CD14-positive monocyte (primary cell): Measurements from ENCODE around the gene KCNB1. TPM values are rescaled to one million over a fixed set of nuclear protein-coding genes. Genes with fewer than 3 reads are reported as not detected.

Experiments used
- DNase-seq, 3 donors: peaks; one replicate each; pipeline ENCODE4 v3.0.0-alpha.2; 2011 to 2022
- H2AFZ ChIP-seq: 2 replicates; pipeline ENCODE4 v1.6.0; 2012; ENCODE audit warnings: mild to moderate bottlenecking, low read depth, low read length, inconsistent platforms; ENCODE audit not compliant: insufficient read depth, poor library complexity, severe bottlenecking
- H3K27ac ChIP-seq, 2 donors: 1 replicate in 1 of 2; 2 replicates in 1 of 2; pipeline ENCODE4 v1.5.1; 2012 to 2013; ENCODE audit warnings: low read length in 2 of 2, control low read depth in 1 of 2, inconsistent platforms in 1 of 2, low read depth in 1 of 2, mild to moderate bottlenecking in 1 of 2
- H3K27me3 ChIP-seq, 2 donors: one replicate each; pipeline versions ENCODE4 v1.6.0 to v1.6.1; 2011 to 2013; ENCODE audit warnings: low read length in 2 of 2; ENCODE audit not compliant: control insufficient read depth in 2 of 2, insufficient read depth in 2 of 2
- H3K36me3 ChIP-seq, 2 donors: replicated peaks in 1 of 2; 1 replicate in 1 of 2; 2 replicates in 1 of 2; pipeline versions ENCODE4 v1.5.1 to v1.6.1; 2012 to 2013; ENCODE audit warnings: low read length in 2 of 2, control low read depth in 1 of 2, inconsistent platforms in 1 of 2, mild to moderate bottlenecking in 1 of 2; ENCODE audit not compliant: insufficient read depth in 2 of 2, control insufficient read depth in 1 of 2
- H3K4me1 ChIP-seq, 2 donors: 1 replicate in 1 of 2; 2 replicates in 1 of 2; pipeline versions ENCODE4 v1.5.1 to v1.6.1; 2012 to 2013; ENCODE audit warnings: low read length in 2 of 2, control low read depth in 1 of 2, inconsistent platforms in 1 of 2, mild to moderate bottlenecking in 1 of 2, moderate library complexity in 1 of 2; ENCODE audit not compliant: insufficient read depth in 2 of 2, control insufficient read depth in 1 of 2
- H3K4me2 ChIP-seq: replicated peaks from 2 replicates; pipeline ENCODE3; 2012; ENCODE audit warnings: low read length, moderate library complexity, mild to moderate bottlenecking; ENCODE audit not compliant: poor library complexity, severe bottlenecking; ENCODE audit errors: extremely low read depth
- H3K4me3 ChIP-seq, 3 experiments: fragments of 200-600 bp in 1 of 3; sonication (generic) in 1 of 3; replicated peaks in 1 of 3; 1 replicate in 2 of 3; 2 replicates in 1 of 3; pipeline ENCODE4 v1.5.1; 2011 to 2013; ENCODE audit warnings: low read length in 3 of 3, mild to moderate bottlenecking in 3 of 3, control low read depth in 2 of 3, low read depth in 2 of 3, inconsistent platforms in 1 of 3, moderate library complexity in 1 of 3
- H3K79me2 ChIP-seq: 2 replicates; pipeline ENCODE4 v1.6.0; 2012; ENCODE audit warnings: mild to moderate bottlenecking, control low read depth, inconsistent platforms, low read length, moderate library complexity; ENCODE audit not compliant: insufficient read depth
- H3K9ac ChIP-seq: 2 replicates; pipeline ENCODE4 v1.6.0; 2017; ENCODE audit warnings: low read length, mild to moderate bottlenecking; ENCODE audit not compliant: insufficient read depth, poor library complexity, severe bottlenecking
- H3K9me3 ChIP-seq, 2 donors: replicated peaks in 1 of 2; 1 replicate in 1 of 2; 2 replicates in 1 of 2; pipeline versions ENCODE4 v1.5.1 to v1.6.1; 2012 to 2013; ENCODE audit warnings: low read length in 2 of 2, control low read depth in 1 of 2; ENCODE audit not compliant: control insufficient read depth in 1 of 2, insufficient read depth in 1 of 2
- H4K20me1 ChIP-seq: 2 replicates; pipeline ENCODE4 v1.6.0; 2012; ENCODE audit warnings: mild to moderate bottlenecking, low read length, control low read depth, moderate library complexity; ENCODE audit not compliant: insufficient read depth
- H3K27ac Mint-ChIP-seq, 7 donors: one replicate each; pipeline ENCODE4 v1.8.0; 2020; ENCODE audit warnings: mild to moderate bottlenecking in 7 of 7, mixed read lengths in 7 of 7, moderate library complexity in 6 of 7, inconsistent platforms in 2 of 7
- H3K27me3 Mint-ChIP-seq, 3 donors: one replicate each; pipeline ENCODE4 v1.8.0; 2021 to 2022; ENCODE audit warnings: low read depth in 3 of 3, mild to moderate bottlenecking in 3 of 3, mixed read lengths in 3 of 3, moderate library complexity in 3 of 3, inconsistent platforms in 1 of 3
- H3K36me3 Mint-ChIP-seq, 2 donors: one replicate each; pipeline ENCODE4 v1.8.0; 2020; ENCODE audit warnings: mixed read lengths in 2 of 2, inconsistent platforms in 1 of 2, mild to moderate bottlenecking in 1 of 2
- H3K4me1 Mint-ChIP-seq: one replicate; pipeline ENCODE4 v1.8.0; 2020; ENCODE audit warnings: mild to moderate bottlenecking, mixed read lengths
- H3K4me3 Mint-ChIP-seq, 2 donors: one replicate each; pipeline ENCODE4 v1.8.0; 2020; ENCODE audit warnings: mild to moderate bottlenecking in 2 of 2, mixed read lengths in 2 of 2, moderate library complexity in 1 of 2
- H3K9me3 Mint-ChIP-seq, 7 donors: one replicate each; pipeline ENCODE4 v1.8.0; 2020 to 2022; ENCODE audit warnings: mixed read lengths in 7 of 7, mild to moderate bottlenecking in 6 of 7, moderate library complexity in 6 of 7, inconsistent platforms in 2 of 7
- WGBS: methylation state at CpG from one replicate; pipeline ENCODE4 v1.1.5; 2013; ENCODE audit warnings: missing lambda C conversion rate; ENCODE audit not compliant: insufficient coverage; 5-methylcytosine and 5-hydroxymethylcytosine counted together
- intact Hi-C, 2 donors: fragments of 100-400 bp; cut with micrococcal nuclease; formaldehyde crosslinking; loops; one replicate each; pipeline versions ENCODE4 v1.15.0 to v1.15.1; 2023
- polyA plus RNA-seq, 3 donors: library from polyadenylated mRNA; depleted of rRNA in 1 of 3; unstranded in 2 of 3; stranded (reverse) in 1 of 3; fragments of 300-500 nt in 2 of 3; fragments of >200 nt in 1 of 3; fragmentation: Illumina TruSeq in 2 of 3; gene quantifications; 1 replicate in 2 of 3; 2 replicates in 1 of 3; pipeline ENCODE4 v1.2.3, GENCODE V29; 2012 to 2021
- TF ChIP-seq, protein P1 (sequence below): fragments of 200-600 bp; IDR thresholded peaks from one replicate; pipeline ENCODE4 v1.8.0; 2022; ENCODE audit warnings: antibody characterized with exemption, mild to moderate bottlenecking

The KCNB1 gene
- polyA plus RNA-seq, 3 donors: not detected

- Mint-ChIP-seq H3K36me3 (no peaks in the 10 kb centered on the region), H3K27me3 (peaks cover 5 to 9% (median 7%) of the 10 kb centered on the region in 3 donors), H3K4me3 (no peak overlapping the region), H3K27ac (no peak overlapping the region), H3K9me3 (no peaks in the 10 kb centered on the region), H3K4me1 (peaks cover 1% of the 10 kb centered on the region)
- H3K9ac ChIP-seq: no peak overlapping the region
- no peak for DNase-seq
- H3K27ac ChIP-seq: no peak overlapping the region
- no peaks in the 10 kb centered on the region for H3K27me3 ChIP-seq
- no CpG with 5 or more reads among the region's 9 CpGs for WGBS
- no peaks in the 10 kb centered on the region for H4K20me1 ChIP-seq
- H3K9me3 ChIP-seq: no peaks in the 10 kb centered on the region
- H3K4me1 ChIP-seq: no peaks in the 10 kb centered on the region
- intact Hi-C loops: no loop called here
- H3K36me3 ChIP-seq: no peaks in the 10 kb centered on the region
- H3K4me3 ChIP-seq: no peak overlapping the region
- no peak overlapping the region for H3K4me2 ChIP-seq
- H3K79me2 ChIP-seq: no peaks in the 10 kb centered on the region
- no peak overlapping the region for H2AFZ ChIP-seq
- TF ChIP-seq, protein P1, sequence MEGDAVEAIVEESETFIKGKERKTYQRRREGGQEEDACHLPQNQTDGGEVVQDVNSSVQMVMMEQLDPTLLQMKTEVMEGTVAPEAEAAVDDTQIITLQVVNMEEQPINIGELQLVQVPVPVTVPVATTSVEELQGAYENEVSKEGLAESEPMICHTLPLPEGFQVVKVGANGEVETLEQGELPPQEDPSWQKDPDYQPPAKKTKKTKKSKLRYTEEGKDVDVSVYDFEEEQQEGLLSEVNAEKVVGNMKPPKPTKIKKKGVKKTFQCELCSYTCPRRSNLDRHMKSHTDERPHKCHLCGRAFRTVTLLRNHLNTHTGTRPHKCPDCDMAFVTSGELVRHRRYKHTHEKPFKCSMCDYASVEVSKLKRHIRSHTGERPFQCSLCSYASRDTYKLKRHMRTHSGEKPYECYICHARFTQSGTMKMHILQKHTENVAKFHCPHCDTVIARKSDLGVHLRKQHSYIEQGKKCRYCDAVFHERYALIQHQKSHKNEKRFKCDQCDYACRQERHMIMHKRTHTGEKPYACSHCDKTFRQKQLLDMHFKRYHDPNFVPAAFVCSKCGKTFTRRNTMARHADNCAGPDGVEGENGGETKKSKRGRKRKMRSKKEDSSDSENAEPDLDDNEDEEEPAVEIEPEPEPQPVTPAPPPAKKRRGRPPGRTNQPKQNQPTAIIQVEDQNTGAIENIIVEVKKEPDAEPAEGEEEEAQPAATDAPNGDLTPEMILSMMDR: no peak
Measured at GRCh38 chr20:49417843-49418555, 64.5 kb downstream of the KCNB1 start.

- Mint-ChIP-seq H3K36me3 (no peaks in the 10 kb centered on the region), H3K27me3 (peaks cover 5 to 9% (median 7%) of the 10 kb centered on the region in 3 donors), H3K27ac (no peak overlapping the region), H3K4me1 (peaks cover 1% of the 10 kb centered on the region), H3K4me3 (no peak overlapping the region), H3K9me3 (no peaks in the 10 kb centered on the region)
- DNase-seq: no peak
- TF ChIP-seq, protein P1: no peak
- no peak overlapping the region for H2AFZ ChIP-seq
- no peaks in the 10 kb centered on the region for H3K27me3 ChIP-seq
- no peaks in the 10 kb centered on the region for H4K20me1 ChIP-seq
- no peak overlapping the region for H3K4me3 ChIP-seq
- no peaks in the 10 kb centered on the region for H3K9me3 ChIP-seq
- H3K4me1 ChIP-seq: no peaks in the 10 kb centered on the region
- H3K27ac ChIP-seq: no peak overlapping the region
- no peaks in the 10 kb centered on the region for H3K36me3 ChIP-seq
- 90% methylated on average over 6 of the region's 8 CpGs for WGBS
- H3K9ac ChIP-seq: no peak overlapping the region
- no peak overlapping the region for H3K4me2 ChIP-seq
- no peaks in the 10 kb centered on the region for H3K79me2 ChIP-seq
- intact Hi-C loops: no loop called here
Measured at GRCh38 chr20:49415668-49416044, 66.8 kb downstream of the KCNB1 start.
